Muscle layer of colon (tissue), 2 donors: Measurements from ENCODE around the gene RBP2.

ENCODE experiments used
- H3K27ac ChIP-seq: one replicate; pipeline ENCODE4 v1.7.0; 2013; ENCODE audit warnings: low read depth, mild to moderate bottlenecking, low read length, moderate library complexity
- H3K27me3 ChIP-seq, 2 donors: one replicate each; pipeline ENCODE4 v1.7.0; 2013; ENCODE audit warnings: low read length in 2 of 2, mild to moderate bottlenecking in 2 of 2; ENCODE audit not compliant: insufficient read depth in 2 of 2, control insufficient read depth in 1 of 2
- H3K36me3 ChIP-seq: one replicate; pipeline ENCODE4 v1.7.0; 2013; ENCODE audit warnings: mild to moderate bottlenecking, low read length; ENCODE audit not compliant: insufficient read depth
- H3K4me1 ChIP-seq: one replicate; pipeline ENCODE4 v1.7.0; 2013; ENCODE audit warnings: mild to moderate bottlenecking, low read length; ENCODE audit not compliant: insufficient read depth
- H3K4me3 ChIP-seq, 2 donors: one replicate each; pipeline ENCODE4 v1.7.0; 2013; ENCODE audit warnings: low read length in 2 of 2, low read depth in 1 of 2, mild to moderate bottlenecking in 1 of 2, moderate library complexity in 1 of 2
- H3K9ac ChIP-seq: one replicate; pipeline ENCODE4 v1.7.0; 2013; ENCODE audit warnings: low read length
- H3K9me3 ChIP-seq: one replicate; pipeline ENCODE4 v1.7.0; 2013; ENCODE audit warnings: mild to moderate bottlenecking, low read length
- donor health status: abdominal sarcoma.
- donor health status: Adenocarcinoma of cecum.

The RBP2 gene

GRCh38 chr3:139480585-139480984 lies 4.3 kb upstream of the RBP2 start:
- no peak overlapping the region for H3K27ac ChIP-seq
- H3K36me3 ChIP-seq = no peaks in the 10 kb centered on the region
- H3K9ac ChIP-seq = no peak overlapping the region
- H3K27me3 ChIP-seq = no peaks in the 10 kb centered on the region
- H3K4me1 ChIP-seq = no peaks in the 10 kb centered on the region
- H3K4me3 ChIP-seq = no peak overlapping the region
- H3K9me3 ChIP-seq = no peaks in the 10 kb centered on the region

DNA sequence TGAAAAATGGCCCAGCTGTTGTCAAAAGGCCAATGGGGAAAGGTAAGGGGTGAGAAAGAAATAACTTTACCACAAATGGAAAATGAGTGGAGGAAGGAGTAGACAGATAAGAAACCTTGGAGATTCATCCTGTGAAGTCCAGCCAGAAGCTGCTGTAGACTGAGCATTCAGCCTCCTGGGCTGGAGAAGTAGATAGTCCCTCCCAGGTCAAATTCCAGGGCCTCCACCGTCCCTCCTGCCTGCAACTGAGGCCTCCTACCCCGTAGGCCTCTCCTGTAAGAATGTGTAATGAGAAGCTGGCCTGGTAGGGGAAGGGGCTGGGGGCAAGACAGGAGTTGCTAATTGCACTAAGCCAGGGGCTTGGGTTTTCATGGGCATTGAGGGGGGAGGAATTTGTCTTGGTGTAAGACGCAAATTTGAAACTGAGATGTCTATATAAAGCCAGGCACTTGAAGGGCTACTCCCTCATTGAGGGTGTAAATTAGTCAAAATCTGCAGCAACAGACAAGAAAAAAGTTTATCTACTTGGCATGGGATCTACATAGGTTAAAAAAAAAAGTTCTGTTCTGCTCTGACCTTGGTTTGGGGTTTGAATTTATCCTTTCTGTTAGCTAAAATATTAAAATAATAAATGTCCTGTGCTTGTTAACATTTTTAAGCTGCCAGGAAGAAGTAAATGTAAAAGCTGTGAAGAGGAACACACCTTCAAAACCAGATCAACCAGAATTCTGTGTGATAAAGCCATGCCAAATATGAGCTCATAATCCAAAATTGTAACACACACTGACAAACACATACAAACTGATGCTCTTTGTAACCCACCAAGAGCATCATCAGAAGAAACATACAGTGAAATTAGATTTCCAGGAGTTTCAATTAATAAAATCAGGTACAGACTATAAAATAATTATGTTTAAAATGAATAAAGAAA lies 1.7 kb upstream of the RBP2 start:
- Histone ChIP-seq H3K27me3 (no peaks in the 10 kb centered on the region), H3K27ac (no peak overlapping the region), H3K4me3 (no peak overlapping the region), H3K9ac (no peak overlapping the region), H3K4me1 (no peaks in the 10 kb centered on the region), H3K36me3 (no peaks in the 10 kb centered on the region), H3K9me3 (no peaks in the 10 kb centered on the region)

GRCh38 chr3:139473155-139473771 lies 3.1 kb downstream of the RBP2 start:
- no peak overlapping the region for H3K4me3 ChIP-seq
- H3K27me3 ChIP-seq = no peaks in the 10 kb centered on the region
- H3K36me3 ChIP-seq = no peaks in the 10 kb centered on the region

DNA sequence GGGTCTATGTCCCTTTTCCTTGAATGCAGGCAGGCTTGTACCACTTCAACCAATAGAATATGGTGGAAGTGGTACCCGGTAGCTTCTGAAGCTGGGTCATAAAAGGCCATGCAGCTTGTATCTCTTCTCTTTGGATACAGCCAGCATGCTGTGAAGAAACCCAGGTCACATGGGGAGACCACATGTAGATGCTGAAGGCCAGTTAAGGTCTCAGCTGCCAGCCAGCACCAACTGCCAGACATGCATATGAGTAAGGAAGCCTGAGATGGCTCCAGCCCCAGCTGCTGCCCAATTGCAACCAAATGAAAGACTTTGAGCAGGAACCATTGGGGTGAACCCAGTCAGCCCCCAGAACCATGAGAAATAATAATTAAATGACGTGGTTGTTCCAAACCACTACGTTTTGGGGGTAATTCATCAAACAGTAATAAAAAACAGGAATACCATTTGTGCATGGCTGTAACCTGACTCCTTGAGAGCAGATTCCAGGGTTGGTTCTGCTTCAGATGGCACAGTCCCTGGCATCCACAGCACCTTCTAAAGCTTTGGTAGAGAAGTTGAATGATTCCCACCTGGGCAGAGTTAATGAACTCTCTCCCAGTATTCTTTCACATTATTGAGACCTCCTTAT lies 3.8 kb downstream of the RBP2 start:
- Histone ChIP-seq H3K9ac (no peak overlapping the region), H3K4me1 (no peaks in the 10 kb centered on the region), H3K27me3 (no peaks in the 10 kb centered on the region), H3K4me3 (no peak overlapping the region), H3K27ac (no peak overlapping the region), H3K36me3 (no peaks in the 10 kb centered on the region), H3K9me3 (no peaks in the 10 kb centered on the region)

More at GRCh38 chr3:139473155-139473771, 3.1 kb downstream of the RBP2 start:
- Histone ChIP-seq H3K9ac (no peak overlapping the region), H3K4me1 (no peaks in the 10 kb centered on the region), H3K27ac (no peak overlapping the region), H3K9me3 (no peaks in the 10 kb centered on the region)

GRCh38 chr3:139470199-139470598 lies 6.1 kb downstream of the RBP2 start:
- Histone ChIP-seq H3K36me3 (no peaks in the 10 kb centered on the region), H3K27ac (no peak overlapping the region), H3K9me3 (no peaks in the 10 kb centered on the region), H3K4me3 (no peak overlapping the region), H3K4me1 (no peaks in the 10 kb centered on the region), H3K9ac (no peak overlapping the region), H3K27me3 (no peaks in the 10 kb centered on the region)

GRCh38 chr3:139468399-139468798 lies 7.9 kb downstream of the RBP2 start:
- no peaks in the 10 kb centered on the region for H3K9me3 ChIP-seq
- H3K4me1 ChIP-seq = no peaks in the 10 kb centered on the region
- no peak overlapping the region for H3K27ac ChIP-seq
- H3K36me3 ChIP-seq = no peaks in the 10 kb centered on the region
- H3K27me3 ChIP-seq = no peaks in the 10 kb centered on the region
- no peak overlapping the region for H3K9ac ChIP-seq
- no peak overlapping the region for H3K4me3 ChIP-seq

- no peaks in the 10 kb centered on the region for H3K9me3 ChIP-seq
- H3K36me3 ChIP-seq = no peaks in the 10 kb centered on the region
- H3K27me3 ChIP-seq = no peaks in the 10 kb centered on the region
- no peak overlapping the region for H3K4me3 ChIP-seq
- no peaks in the 10 kb centered on the region for H3K4me1 ChIP-seq
- no peak overlapping the region for H3K27ac ChIP-seq
- H3K9ac ChIP-seq = no peak overlapping the region
Observed at GRCh38 chr3:139466360-139466759, 10.0 kb downstream of the RBP2 start.

DNA sequence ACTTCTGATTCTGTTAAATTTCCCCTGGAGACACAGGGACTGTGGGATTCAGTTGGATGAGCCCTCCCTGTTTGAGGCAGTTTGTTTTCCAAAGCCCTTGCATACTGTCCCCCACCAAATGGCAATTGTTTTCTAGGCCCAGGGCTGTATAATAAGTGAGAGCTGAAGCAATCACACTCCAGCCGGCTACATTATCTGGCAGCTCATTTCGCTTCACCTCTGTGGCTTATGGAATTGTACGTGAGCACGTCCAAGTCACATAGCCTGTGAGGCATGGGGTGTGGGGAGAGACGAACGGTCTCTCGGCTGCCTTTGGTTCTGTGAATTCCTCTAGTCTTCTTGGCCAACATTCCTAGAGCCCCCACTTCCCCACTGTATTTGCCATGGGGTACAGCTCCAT lies 10.7 kb downstream of the RBP2 start:
- Histone ChIP-seq H3K27me3 (no peaks in the 10 kb centered on the region), H3K9ac (no peak overlapping the region), H3K9me3 (no peaks in the 10 kb centered on the region), H3K36me3 (no peaks in the 10 kb centered on the region), H3K4me1 (no peaks in the 10 kb centered on the region), H3K27ac (no peak overlapping the region), H3K4me3 (no peak overlapping the region)

DNA sequence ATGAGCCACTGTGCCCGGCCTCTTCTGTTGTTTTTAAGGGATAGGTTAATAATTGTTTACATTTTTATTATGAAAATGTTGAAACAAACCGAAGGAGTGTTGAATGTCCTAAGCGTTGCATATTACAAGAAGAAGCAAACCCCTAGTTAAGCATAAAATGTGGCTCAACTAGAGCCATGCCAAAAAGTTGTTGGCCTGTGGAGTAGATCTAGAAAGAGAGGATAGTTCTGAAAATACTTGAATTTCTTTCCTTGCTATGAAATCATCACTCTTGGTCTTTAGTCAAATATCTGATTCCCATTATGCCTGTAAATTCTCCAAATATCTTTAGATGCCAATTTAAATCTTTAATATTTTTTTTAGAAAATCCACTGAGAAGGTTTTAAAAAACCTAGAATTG lies 12.8 kb downstream of the RBP2 start:
- no peaks in the 10 kb centered on the region for H3K9me3 ChIP-seq
- no peaks in the 10 kb centered on the region for H3K36me3 ChIP-seq
- no peak overlapping the region for H3K4me3 ChIP-seq
- H3K9ac ChIP-seq = no peak overlapping the region
- H3K4me1 ChIP-seq = no peaks in the 10 kb centered on the region
- no peaks in the 10 kb centered on the region for H3K27me3 ChIP-seq
- H3K27ac ChIP-seq = no peak overlapping the region

DNA sequence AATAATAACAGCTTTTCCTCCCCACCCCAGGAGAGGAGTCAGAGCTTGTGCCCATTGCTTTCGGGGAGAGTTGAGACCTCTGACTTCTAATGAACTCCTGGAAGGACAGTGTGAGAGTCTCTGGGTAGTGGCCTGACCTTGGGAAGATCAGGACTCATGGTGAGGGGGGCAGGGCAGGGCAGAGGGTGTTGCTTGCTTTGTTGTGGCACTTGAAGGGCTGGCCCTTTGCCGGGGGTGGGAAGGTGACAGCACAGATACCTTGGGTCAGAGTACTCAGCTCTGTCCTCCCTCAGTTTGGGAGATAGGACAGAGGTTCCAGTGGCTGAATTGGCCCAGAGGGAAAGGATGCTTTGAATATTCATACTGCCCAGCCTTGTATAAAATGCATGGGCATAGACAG lies 15.8 kb downstream of the RBP2 start:
- Histone ChIP-seq H3K4me3 (no peak overlapping the region), H3K36me3 (no peaks in the 10 kb centered on the region), H3K9me3 (no peaks in the 10 kb centered on the region), H3K27ac (no peak overlapping the region), H3K4me1 (no peaks in the 10 kb centered on the region), H3K27me3 (no peaks in the 10 kb centered on the region), H3K9ac (no peak overlapping the region)

GRCh38 chr3:139460076-139460475 lies 16.2 kb downstream of the RBP2 start:
- no peak overlapping the region for H3K4me3 ChIP-seq
- H3K9ac ChIP-seq = no peak overlapping the region
- H3K4me1 ChIP-seq = no peaks in the 10 kb centered on the region
- no peaks in the 10 kb centered on the region for H3K36me3 ChIP-seq
- no peaks in the 10 kb centered on the region for H3K9me3 ChIP-seq
- H3K27ac ChIP-seq = no peak overlapping the region
- no peaks in the 10 kb centered on the region for H3K27me3 ChIP-seq
